GM10847 (cell line): ENCODE data around the gene NGLY1.

Experiments
- POLR2A ChIP-seq: IDR thresholded peaks from 2 replicates; pipeline ENCODE4 v1.6.1; 2011; ENCODE audit not compliant: insufficient read length; ENCODE audit errors: extremely low read depth

The NGLY1 gene

DNA sequence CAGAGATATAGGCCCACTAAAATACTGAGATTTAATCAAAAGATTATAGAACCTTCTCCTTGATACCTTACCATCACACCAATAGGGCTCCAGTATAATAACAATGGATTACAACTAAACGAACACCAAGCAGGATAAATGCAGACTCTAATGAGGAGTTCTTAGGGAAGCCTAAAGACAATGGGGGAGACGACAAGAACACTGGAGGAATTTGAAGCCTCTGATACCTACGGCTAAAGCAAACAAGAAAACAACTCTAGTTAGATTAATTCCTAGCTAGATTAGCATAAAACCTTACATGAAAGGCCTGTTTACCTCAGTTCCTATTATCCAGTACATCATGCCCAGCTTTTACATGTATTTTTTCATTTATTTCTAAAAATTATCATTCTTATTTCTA lies 35.1 kb downstream of the NGLY1 start:
- TF ChIP-seq POLR2A: no peak

DNA sequence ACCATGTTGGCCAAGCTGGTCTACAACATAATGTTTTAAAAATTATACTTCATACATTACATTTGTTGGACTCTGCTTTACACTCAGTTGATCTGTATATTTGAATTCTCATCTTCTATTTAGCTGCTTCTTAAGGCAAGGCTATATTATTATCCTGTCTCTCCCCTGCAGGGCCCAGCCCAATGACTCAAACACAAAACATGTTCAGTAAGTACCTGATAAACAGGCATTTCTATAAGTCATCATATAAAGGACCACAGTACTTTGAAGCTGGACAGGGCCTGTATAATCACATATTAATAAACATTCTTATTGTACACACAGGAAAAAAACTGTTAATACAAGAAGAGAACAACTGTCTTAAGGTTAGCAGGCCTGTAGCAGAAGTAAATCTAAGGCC lies 36.2 kb downstream of the NGLY1 start:
- no peak for TF ChIP-seq POLR2A

DNA sequence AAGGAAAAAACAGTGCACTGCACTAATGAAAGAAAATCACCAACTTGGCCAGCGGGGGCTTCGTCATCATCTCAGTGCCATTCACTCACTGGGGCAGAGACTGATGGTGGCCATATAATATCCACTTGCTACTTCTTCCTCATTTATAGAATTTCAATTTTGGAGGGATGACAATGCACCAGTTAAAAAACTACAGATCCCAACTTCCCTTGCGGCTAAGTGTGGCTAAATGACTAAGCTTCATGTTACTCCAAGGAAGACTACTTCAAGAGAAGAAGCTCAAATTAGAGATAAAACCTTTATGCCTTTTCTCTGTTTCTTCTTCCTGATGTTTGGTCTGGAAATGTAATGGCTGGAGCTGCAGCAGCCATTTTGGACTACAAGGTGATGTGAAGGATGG lies 38.8 kb downstream of the NGLY1 start:
- TF ChIP-seq POLR2A: no peak

DNA sequence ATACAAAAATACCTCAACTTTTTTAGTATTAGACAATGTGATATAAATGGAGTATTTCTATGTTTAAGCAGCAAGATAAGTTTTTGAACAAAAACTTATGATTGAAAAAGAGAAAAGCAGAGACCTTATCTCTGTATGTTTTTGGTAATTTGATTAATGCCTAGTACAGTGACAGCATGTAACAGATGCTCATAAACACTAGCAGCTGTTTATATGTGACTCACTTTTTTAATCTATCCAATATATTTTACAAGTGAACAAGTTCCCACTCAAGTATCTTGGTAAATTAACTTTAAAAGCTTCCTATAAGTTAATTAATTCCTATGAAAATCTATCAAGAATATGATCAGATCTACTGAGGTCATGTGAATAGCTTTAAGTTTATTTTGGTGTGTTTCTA lies 55.1 kb downstream of the NGLY1 start:
- TF ChIP-seq POLR2A: no peak

DNA sequence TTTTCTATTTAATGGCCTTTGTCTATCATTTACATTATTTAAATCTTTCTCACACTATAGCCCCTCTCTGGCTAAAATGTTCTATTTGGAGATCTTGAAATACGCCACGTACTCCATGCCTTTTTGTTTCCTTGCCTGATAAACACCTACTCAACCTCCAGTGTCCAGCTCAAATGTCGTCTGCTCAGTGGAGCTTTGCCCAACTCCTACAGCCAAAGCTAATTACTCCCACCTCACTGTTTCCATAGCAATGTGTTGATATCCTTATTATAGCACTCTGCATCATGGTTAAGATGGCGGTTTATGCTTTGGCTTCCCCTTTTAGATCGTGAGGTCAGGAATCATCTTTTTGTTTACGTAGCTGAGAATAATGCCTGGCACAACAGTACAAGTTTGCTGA lies 55.9 kb downstream of the NGLY1 start:
- no peak for TF ChIP-seq POLR2A

DNA sequence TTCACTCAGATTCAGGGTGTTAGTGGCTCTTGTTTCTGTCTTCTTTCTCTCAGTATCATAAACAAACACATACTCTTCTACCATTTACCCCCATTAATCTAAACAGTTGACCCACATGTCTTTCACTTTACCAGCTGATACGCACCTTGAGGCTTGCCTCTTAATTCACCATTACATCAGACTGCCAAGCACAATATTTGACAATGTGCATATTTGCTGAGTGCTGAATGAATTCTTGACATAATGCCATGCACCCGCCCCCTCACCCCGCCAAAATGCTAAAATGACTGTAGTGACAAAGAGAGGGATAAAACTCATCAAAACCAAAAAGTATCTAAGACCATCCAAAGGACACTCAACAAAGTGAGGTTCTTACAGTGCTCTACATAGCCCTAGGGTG lies 57.4 kb downstream of the NGLY1 start:
- TF ChIP-seq POLR2A: no peak

DNA sequence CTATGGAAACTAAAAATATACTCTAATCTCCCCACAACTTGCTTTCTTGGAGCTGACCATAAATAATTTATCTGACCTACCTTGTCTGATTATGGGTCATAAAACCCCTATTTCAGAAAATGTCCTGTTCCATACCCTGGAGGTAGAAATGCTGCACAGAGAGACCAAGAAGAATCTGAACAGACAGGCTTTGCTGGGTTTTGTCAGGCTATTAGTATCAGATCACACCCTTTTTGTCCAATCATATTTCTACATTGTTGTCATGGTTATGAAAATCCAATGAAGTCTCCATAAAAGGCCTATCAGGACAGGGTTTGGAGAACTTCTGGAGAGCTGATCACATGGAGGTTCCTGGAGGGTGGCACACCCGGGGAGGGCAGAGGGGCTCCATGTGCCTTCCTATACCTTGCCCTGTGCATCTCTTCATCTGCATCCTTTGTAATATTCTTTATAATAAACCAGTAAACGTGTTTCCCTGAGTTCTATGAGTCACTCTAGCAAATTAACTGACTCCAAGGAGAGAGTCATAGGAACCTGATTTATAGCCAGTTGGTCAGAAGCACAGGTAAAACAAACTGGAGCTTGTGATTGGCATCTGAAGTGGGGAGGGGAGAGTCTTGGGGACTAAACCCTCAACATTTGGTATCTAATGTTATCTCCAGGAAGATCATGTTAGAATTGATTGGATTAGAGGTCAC lies 58.1 kb downstream of the NGLY1 start:
- no peak for TF ChIP-seq POLR2A

DNA sequence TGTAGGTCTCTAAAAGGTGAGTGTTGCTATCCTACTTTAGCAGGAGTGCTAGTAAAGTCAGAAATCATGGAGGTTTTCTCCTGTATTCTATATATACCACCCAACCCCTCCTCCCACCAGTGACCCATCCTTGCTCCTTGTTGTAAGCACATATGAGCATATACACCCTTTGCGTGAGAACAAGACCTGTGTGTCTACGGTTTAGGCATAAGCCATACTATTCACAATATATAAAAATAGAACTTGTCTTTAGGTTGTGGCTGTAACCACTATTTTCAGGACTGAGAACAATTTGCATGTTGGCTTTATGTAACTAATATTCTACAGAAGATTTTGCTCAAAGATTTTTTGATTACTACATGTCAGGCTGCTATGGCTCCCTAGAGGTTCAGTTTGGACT lies 59.4 kb downstream of the NGLY1 start:
- TF ChIP-seq POLR2A: no peak

DNA sequence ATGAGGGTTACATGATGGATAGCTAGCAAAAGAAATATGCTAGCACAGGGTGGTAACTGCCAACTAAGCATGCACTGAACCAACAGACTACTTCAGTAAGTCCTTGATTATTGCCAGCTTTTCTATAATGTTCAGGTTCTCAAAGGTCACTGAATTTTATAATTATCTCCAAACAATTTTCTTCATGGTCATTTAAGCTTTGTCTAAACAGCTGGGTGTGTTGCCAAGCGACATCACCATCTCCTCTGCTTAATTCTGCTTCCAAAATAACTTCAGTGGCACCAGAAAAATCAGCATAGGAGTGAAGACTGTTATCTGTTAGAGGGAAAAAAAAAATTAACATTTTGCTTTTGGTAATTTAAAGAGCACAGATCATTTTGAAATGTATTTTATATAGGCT lies 63.9 kb downstream of the NGLY1 start:
- no peak for TF ChIP-seq POLR2A

DNA sequence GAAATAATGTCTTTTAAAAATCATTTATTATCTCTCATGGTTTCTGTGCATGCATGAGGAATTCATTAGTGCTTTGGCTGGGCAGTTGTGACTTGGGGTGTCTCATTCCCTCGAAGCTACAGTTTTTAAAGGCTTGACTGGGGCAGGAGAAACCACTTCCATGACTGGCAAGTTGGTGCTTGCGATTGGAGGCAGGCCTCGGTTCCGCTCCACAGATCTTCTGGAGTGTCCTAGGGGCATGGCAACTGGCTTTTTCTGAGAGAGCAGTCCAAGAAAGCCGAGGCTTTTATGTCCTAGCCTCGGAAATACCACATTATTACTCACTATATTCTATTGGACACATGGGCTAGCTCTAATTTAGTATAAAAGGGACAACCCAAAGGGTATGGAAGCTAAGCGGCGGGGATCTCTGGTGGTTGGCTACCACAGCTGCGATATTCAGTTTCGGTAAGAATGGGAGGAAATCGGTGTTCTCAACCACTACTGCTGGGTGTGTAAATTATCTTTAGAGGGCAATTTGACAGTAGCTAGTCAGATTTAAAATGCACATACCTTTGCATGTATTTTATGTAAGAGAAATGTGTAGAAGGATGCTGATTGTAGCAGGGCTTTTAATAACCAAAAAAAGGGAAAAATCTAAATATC lies 69.8 kb downstream of the NGLY1 start:
- TF ChIP-seq POLR2A: no peak

DNA sequence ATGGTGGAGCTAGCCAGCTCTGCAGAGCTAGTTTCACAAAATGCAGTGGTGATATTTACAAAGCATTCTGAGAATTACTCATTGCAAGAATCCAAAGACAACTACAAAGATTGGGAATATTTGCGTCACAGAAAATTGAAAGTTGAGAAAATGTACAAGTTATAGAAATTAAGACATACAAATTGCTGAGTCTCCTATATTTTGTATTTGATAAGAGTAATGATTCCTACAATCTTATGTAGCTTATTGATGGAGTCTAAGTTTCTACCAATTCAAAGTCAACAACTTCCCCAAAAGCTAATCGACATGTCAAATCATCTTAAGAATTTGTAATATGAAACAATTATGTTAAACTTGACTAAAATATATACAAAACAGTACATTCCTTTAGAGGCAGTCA lies 72.2 kb downstream of the NGLY1 start:
- no peak for TF ChIP-seq POLR2A

DNA sequence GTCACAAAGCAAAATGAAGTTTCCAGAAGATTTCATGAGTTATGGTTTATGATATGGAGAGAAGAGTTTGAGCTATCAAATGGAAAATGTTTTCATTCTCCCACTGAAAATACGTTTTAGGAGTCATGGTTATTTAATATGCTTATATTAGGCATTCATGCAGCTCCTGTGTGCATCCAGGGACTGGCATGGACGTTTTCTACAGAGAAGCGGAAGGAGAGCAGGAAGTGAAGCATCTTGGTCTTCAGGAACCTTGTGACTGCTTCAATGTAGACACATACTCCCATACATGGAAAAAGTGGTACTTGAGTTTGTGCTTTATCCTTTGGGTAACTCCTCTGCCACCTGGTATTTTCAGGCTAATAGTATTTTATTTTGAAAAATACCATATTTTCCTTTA lies 75.2 kb downstream of the NGLY1 start:
- TF ChIP-seq POLR2A: no peak

DNA sequence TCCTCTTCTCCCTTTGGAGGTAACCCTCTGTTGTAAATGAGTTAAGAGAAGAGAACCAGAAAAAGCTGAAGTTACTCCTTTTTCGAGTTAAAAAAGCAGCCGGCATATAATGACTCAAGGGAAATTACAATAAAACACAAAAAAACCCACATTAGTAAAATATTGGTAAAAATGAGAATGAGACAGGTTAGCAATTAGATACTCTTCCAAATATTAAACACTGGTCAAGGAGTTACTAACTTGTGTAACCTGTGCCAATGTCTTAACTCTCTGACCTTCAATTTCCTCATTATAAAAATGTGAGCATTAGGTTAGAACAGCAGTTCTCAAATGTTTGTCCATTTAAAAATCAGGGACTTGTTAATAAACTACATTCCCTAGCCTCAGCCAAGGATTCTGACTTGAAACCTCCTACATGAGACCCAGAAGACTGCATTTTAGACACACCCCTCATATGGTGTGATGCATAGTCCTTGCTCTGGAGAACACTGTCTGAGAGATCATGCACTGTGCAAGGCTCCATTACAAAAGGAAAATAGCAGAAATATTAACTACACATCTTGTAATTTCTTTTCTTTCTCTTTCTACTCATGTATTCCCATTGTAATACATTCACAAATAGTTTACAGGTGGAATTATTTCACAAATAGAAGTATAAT lies 75.8 kb downstream of the NGLY1 start:
- no peak for TF ChIP-seq POLR2A

DNA sequence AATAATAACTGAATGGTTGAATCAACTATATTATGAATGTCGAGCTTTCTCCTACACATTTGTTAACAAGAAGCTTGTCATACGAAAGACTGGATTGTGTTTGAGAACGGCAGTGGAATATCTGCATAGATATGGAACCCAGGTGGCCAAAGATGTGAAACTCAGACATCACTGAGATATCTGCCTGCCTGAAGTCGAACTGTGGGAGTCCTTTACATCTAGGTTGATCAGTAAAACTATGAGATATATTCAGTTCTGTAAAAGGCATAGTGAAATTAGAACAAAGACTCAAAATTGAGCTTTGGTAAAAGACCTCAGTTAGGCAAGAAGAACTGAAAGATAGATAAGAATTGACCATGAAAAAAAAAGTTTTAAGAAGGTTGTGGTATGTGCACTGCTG lies 77.0 kb downstream of the NGLY1 start:
- no peak for TF ChIP-seq POLR2A

DNA sequence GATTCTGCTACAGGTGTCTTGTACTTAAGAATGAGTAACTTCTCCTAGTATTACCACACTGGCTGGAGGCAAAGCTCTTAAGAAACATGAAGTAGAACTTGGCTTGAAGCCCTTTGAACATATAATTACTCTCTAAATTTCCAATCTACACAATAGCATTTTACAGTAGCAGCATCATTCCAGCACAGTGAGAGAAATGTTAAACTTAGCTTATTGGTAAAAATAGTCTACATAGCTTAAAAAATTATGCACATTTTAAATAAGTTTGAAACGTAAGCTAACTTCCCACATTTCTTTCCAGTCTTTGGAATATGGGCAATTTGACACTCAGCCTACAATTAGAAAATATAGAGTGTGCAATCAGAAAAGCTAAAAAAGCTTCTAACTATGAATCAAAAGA lies 85.7 kb downstream of the NGLY1 start:
- TF ChIP-seq POLR2A: no peak

DNA sequence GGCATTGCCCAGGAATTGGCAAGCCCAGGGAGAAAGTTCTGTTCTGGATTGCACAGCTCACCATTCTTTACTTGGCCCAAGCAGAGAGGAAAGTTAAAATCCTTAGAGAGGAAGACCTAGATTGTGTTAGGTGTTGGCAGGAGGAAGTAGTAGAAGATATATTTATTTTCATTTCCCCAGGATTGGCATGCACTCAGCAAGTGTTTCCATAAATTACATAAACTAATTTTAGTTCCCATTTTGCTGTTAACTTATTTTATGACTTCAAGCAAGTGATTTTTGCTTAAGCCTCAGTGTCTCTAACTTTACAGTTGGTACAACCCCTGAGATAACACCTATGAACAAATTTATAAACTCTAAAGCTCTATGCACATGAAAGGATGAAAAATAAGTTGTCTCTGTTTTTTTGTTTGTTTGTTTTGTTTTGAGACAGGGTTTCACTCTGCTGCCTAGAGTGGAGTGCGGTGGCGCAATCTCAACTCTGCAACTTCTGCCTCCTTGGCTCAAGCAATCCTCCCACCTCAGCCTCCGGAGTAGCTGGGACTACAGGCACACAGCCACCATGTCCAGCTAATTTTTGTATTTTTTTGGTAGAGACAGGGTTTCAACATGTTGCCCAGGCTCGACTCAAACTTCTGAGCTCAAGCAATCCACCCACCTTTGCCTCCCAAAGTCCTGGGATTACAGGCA lies 87.4 kb downstream of the NGLY1 start:
- no peak for TF ChIP-seq POLR2A
